Liver (tissue), 3 donors: ENCODE results near the gene TXN.

ENCODE experiments used
- CTCF ChIP-seq: fragments of 150-350 bp; IDR thresholded peaks from 2 replicates; pipeline ENCODE4 v1.5.1; 2017; ENCODE audit warnings: improper control_type of control experiment, low read depth, low read length; ENCODE audit not compliant: missing input control
- SP1 ChIP-seq: IDR thresholded peaks from 2 replicates; pipeline ENCODE4 v1.6.1; 2018; ENCODE audit warnings: antibody characterized with exemption, mild to moderate bottlenecking
- ZBTB33 ChIP-seq: IDR thresholded peaks from 2 replicates; pipeline ENCODE4 v1.6.1; 2016; ENCODE audit warnings: antibody characterized with exemption
- donor health status: healthy.
- donor health status: healthy.

GRCh38 chr9:110291921-110292557, 35.7 kb upstream of the TXN start:
- no peak for TF ChIP-seq CTCF
- no peak for TF ChIP-seq ZBTB33
- TF ChIP-seq SP1 = no peak
